HPDE6-E6E7 (cell line): ENCODE measurements around the gene POLR2C.

Source experiments
- DNase-seq: peaks from one replicate; pipeline ENCODE4 v3.0.0; 2011; ENCODE audit warnings: missing footprints; ENCODE audit errors: extremely low spot score

The POLR2C gene

DNA sequence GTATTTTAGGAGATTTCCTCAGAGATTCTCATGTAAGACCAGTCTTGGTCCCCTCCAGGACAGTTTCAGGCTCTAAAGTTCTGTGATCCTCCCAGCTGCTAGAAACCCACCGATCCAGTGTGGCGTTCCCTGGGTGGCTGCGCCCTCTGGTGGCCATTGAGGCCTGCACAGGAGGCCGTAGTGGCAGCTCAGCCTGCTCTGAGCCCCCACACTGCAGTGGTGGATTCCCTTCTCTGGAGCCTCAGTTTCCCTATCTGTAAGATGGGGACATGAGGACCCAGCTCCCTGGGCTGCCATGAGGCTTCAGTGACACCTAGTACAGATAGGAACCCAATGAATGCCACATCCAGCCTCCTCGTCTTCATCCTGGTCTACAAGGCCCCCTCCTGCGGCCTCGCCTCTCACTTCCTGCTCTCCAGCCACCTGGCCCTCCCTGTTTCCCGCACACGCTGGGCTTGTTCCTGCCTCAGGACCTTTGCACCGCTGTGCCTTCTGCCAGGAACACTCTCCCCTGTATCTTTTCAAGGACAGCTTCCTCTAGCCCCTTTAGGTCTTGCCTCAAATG lies 57.4 kb downstream of the POLR2C start:
- peak; percentile 72 for DNase-seq
